ENCODE measurements around the gene ATXN1.

Gene ATXN1

DNA sequence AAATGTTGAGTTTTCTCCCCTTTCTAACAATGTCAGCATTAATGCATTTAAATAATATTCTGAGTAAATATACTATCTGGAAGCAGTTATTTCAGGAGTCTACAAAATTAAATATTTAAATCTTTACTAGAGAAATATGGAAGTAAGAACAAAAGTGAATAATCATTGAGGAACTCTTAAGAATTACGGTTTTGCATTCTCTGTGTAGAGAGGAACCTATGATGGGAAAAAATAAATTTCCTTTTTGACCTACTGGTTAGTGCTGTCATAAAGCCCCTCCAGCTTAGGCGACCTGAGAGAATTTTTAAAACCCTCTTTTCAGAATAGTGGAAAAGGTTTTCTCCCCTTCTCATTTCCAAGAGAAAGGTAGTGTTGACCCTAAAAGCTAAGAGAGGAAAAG is 64.8 kb downstream of the ATXN1 start:
- no peak for DNase-seq

DNA sequence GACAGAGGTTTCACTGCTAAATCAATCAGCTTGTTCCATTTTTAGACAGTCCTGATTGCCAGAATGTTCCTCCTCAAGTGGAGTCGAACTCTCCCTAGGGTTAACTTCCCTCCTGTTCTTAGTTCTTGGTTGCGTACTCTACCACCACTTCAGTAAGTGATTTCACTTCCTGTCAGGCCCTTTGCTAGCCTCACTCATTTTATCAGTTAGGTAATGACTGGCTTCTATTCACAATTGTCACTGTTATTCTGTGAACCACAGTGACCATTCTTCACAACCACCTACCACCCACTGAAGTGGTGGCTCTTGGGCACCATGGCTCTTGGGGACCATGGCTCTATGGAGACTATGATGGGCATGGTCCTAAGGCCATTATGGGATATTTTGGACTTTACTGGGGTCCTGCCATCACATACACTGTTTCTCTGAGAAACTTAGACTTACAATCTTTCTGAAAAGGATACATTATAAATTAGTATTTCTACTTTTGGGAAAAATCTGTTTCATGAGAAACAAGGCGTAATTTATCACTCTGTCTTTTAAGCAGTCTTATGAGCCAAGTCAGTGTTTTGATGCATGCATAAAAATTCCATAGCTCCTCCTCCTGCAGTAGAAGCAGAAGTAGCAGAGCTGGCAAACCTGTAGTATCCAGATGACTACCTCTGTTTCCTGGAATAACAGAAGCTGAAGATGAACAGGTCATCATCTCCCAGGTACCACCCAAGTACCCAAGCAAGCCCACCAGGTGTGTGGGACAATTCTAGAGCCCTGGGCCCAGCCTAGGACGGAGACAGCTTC is 66.3 kb downstream of the ATXN1 start:
- no peak for DNase-seq

DNA sequence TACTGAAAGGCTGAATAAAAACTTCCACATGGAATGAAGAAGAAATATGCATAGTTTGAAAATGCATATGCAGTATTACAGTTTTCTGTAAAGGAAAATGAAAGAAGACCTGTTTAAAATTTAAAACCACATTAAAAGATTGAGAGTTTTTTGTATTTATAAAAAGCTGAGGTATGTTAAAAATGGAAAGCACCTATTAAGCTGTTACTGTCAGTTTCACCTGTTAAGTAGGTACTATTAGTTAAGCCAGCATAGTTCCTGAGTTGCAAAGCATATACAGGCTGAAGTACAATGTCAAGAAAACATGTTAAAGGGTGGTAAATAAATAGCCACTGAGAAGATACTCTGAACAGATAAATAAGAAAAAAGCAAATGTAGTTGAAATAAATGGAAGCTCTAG is 69.9 kb downstream of the ATXN1 start:
- no peak for DNase-seq

DNA sequence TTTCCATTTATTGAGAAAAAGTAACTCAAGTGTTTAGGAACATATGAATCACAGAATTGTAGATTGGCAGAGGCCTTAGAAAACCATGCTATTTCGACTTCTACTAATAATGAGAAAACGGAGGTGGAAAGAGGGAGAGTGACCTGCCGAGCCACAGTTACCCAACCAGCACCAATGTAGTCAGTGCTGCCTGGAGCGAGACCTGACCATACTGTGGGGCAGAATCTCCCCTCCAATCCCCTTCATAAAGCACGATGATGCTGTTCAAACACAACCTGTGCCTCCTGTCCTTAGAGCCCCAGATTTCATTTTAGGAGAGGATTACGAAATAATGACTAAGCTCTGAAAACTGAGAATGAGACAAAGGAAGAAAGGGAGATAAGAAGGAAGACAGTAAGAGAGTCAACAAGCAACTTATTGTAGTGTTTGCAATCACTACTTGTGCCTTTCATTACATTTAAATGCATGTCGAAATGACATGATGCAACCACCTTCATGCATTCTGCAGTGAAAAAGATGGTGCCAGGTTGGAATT is 70.6 kb downstream of the ATXN1 start:
- DNase-seq: no peak

DNA sequence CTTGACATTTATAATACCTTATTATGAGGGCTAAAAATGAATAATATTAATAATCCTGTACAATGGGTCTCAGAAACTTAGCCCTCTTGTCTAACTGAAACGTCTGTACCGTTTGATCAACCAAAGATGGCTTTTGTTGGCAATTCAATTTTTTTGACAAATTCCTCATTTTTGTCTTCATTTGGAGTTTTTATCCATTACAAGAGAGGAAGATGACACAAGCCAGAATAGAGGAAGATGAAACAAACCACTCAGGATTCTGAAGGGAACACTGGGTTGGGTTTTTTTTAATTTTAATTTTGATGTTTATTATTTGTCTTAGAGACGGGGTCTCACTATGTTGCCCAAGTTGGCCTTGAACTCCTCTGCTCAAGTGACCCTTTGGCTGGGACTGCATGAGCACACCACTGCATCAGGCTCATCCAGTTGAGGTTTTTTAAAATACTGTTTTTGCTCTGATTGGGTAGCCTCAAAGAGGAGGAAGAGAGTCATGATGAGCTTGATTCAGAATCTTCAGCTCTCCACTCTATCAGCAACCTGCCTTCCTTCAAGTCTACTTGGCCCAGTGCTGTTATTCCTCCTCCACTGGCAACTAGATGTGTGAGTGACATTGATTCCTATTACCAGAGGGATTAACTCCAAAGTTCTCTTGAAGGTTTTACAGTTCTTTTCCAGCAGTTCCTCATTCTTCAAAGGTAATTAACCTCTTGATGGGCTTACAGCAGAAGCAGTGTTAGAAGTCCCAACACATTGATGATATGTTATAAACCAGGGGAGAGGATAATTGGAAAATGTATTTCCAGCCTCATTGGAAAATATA is 71.3 kb downstream of the ATXN1 start:
- no peak for DNase-seq

DNA sequence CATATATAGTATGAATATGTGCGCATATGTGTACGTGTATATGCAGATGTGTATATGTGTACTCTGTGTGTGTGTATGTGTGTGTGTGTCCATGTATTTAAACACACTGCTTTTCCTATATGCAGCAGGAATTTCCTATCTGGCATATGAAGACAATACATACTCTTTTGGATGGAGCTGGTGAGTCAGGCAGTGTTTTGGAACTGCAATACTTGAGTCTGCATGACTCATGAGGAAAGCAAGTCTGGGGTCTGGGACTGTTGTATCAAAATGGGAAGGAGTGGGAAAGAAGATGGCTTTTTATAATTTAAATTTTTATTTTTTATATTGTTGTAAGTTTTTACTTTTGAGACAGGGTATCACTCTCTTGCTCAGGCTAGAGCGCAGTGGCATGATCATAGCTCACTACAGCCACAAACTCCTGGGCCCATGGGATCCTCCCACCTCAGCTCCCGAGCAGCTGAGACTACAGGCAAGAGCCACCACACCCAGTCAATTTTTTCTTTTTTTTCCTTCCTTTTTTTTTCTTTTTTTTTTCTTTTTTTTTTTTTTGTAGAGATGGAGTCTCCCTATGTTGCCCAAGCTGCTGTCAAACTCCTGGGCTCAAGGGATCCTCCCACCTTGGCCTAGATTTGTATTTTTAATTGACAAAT is 72.2 kb downstream of the ATXN1 start:
- DNase-seq: peak in 1 of 2 experiments; percentile 29

DNA sequence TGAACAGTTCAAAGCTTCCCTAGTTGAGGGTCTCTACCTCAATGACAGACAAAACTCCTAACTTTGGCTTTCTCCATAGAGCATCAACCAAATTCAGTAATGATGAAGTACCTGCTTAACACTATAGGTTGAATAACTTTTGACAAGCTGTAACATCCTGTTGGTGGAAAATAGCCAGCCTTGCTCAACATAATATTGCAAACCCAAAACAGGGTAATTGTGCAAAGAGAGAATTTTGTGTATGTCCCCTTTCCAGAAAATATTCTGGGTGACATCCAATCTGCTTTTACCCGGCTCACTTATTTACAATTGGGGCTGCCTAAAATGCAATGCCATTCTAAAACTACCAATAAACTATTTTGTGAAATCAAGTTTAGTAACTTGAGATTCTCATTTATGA is 72.8 kb downstream of the ATXN1 start:
- no peak for DNase-seq

DNA sequence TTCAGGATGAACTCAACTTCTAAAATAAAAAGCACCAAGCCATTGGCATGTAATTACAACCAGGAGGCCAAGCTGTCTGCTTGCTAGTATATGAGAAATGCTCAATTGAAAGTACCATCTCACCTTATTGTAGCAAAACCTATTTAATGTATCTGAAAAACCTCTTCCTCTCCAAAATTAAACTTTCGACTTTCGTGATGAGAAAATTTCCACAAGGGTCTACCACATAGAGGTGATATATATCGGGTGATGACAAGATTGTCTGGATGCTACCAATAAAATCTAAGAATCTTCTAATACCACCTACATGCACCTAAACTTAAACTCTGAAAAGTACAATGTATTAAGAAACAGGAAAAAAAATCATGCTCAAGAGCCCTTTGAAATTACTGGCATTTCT is 74.2 kb downstream of the ATXN1 start:
- DNase-seq: peak in 1 of 2 experiments; percentile 28

DNA sequence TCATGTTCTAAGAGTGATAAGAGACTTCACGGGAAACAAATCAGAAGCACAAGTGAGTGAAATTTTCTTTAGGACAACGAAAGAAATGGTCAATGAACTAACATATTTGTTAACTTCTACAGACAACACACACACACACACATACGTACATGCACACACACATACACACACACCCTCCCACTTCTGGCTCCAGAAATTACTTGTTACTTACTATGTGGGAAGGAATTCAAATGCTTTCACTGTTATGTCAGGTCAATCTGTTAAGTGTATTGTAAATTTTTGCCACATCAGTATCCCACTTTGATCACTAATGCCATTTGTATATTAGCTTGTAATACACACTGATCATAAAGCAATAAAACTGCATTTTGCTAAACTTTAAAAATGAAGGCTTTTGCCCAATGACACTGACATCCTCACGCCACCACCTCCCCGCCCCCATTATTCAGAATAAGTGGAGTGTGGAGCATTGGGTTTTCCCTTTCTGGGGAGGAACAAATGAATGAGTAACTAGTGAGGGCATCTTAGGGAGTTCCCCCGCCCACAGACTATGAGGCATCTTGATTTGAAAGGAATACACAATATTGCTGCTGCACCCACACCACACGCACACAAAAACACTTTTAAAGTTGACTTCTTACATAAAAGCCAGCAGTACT is 76.2 kb downstream of the ATXN1 start:
- DNase-seq: no peak

DNA sequence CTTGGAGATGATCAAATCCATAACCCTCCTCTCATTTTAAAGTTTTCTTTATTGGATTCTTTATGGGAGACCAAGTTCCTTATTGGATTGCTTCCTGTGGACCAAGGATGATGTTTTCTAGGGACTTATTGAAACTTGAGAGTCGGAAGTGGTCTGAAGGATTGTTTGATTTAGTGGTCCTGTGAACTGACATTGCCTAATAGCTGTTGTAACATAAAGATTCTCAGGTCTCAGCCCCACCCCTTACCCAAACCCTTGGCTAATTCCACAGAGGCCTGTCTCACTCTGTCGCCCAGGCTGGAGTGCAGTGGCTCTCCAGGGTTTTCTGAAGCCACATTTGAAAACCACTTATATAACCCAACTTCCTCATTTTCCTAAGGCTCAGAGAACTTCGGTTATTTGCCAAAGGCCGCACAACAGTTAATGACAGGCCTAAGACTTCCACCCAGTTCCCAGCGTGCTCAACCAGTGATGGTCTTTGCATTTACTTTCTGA is 77.0 kb downstream of the ATXN1 start:
- no peak for DNase-seq

DNA sequence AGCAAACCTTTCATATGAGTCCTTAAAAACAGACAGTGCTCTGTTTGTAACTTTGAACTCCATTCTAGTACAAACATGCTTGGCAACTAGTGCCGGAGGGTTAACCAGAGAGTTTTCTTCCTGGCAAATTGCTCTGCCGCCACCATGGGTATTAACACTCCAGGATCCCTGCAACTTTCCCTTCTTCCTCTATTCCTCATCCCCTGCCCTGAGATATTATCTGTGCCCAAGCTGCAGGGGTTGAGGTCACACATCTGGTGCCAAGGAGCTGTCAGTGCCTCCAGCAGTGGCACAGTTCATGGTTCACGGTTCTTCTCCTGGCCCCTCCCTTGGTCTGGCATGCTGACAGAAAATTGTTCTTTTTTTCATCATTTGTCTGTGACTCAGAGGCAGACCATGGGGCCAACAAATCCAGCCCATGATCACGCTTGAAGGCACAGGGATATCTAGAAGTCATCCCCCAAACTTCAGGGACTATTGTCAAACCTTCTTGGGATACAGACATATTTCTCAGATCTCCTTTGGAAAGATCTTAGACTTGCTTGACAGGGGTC is 77.5 kb downstream of the ATXN1 start:
- DNase-seq: peak; percentile 79 to 88

DNA sequence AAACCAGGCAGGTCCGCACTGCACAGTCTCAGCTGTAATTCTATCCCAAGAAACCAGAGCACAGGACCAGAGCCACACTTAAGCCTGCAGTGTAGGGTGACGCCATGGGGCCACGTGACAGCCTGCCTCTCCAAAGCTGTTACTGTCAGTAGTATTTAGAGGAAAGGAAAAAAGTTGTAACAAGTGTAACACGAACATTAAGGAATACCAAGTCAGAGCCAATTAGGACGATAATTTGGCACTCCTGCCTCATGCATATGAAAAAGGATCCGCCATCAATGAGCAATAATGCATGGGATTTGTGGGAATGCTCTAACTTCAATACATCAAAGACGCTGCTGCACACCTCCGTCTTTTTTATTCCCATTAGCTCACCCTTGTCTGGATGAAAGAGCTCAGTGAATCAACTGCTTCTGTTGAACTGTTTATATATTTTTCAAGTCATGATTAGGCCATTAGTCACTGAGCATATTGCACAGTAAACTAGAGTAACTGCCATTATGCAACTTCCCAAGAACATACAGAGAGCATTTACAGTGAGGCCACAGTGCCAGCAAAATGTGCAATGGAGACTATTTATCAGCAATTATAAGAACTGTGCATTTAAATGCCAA is 79.9 kb downstream of the ATXN1 start:
- DNase-seq: peak in 1 of 2 experiments; percentile 20

DNA sequence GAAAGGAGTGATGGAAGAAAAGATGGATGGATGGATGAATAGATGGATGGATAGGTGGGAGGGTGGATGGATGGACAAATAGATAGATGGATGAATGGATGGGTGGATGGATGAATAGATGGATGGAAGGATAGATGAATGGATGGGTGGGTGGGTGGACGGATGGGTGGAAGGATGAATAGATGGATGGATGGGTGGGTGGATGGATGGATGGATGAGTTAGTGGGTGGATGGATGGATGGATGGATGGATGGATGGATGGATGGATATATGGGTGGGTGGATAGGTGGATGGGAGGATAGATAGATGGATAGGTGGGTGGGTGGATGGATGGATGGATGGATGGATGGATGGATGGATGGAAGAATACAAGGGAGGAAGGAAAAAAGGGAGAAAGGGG is 82.2 kb downstream of the ATXN1 start:
- DNase-seq: no peak

DNA sequence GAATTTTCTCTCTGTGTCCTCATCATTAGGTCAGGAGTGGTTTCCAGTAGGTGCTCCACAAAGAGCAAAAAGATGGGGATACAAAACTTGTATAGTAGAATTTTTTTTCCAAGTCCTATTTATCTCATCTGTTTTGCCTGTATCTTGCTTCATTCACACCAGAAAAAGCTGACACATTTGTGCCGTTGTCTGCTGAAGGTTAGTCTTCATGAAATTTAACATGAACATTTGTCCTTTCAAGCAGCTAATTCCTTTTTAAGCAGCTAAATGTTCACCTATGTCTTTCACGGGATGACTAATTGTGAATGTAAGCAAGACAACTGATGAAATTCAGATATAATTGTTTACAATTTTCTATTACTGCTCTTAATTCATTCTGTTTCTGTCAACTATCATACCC is 83.8 kb downstream of the ATXN1 start:
- DNase-seq: no peak

DNA sequence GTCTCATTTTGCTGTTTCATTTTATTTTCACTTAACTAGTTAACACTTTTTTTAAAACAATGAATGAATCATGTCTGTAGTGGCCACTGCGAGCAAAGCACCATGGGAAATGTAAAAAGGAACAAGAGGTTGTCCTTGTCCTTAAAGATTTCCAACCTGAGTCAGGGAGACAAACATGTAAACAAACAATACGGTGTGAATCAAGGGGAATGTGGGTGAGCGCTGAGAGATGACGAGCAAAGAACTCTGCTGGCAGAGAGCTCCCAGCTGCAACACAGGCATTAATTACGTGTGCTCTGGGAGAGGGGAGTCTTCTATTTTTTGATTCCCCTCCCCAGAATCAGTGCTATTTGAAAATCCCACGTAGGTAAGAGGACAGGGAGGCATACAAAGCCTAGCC is 84.3 kb downstream of the ATXN1 start:
- DNase-seq: peak in 1 of 2 experiments; percentile 9

DNA sequence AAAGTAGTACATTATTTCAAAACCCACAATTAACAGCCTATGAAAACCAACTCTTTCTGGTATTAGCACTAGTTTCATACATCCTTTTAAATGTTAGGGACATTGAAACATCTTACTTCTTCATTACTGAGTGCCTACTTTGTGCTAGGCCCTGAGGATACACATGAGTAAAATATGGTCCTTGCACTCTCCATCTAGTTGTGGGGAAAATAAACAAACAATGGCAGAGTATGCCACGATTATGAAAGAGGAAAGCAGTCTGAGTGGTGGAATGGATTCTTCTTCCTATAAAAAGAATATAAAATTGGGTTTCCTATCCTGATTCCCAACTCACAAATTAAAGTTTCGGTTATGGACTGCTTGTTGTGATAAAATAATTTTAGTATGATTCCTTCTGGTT is 84.9 kb downstream of the ATXN1 start:
- no peak for DNase-seq

DNA sequence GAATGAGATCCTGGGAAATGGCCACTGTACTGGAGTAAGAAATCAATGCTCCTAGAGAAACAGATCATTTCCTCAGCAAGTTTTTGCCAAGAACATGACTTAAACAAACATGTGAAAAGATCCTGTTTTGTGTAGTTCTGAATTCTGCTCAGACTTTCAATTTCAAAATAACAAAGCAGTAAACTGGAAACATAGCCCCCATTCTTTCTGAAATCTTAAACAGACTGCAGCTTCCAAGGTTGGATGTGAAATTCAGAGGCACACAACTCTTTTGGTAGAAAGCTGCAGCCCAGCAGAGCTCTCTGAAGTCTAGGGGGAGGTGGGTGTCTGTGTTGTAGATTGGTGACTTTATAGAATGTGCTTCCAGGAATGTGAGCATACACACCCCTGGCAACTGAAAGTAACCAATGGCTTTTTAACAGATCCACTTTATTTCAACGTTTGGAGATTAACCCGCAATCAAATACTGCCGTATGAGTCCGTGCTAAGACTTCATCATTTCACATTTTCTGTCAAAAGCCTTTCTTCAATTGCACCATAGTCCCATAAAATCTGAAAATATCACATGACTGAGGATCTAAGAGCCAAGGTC is 86.4 kb downstream of the ATXN1 start:
- DNase-seq: peak in 1 of 2 experiments; percentile 71

DNA sequence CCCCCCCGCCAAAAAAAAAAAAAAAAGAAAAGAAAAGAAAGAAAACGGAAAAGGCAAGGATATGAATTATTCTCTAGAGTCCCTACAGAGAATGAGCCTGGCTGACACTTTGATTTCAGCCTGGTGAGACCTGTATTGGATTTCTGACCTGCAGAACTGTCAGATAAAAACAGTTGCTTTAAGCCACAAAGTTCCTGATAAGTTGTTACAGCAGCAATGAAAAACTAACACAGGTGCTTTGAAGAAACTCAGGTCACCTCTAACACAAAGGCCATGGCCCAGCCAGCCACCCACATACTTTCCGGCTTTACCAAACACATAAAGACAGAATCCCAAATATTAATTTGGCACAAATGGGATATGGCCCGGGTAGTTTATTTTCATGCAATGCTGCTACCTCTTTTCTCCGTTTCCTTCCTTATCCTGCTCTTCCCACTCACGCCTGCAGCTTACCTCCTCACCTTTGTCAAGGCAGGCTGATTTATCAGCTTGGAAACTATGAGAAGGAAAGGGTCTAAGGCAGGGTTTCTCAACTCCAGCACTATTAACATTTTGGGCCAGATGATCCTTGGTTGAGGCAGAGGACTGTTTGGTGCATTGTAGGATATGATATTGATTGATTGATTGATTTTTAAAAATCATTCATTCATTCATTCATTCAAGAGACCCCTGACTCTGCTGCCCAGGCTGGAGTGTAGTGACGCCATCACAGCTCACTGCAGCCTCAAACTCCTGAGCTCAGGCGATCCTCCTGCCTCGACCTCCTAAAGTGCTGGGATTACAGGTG is 88.1 kb downstream of the ATXN1 start:
- no peak for DNase-seq

DNA sequence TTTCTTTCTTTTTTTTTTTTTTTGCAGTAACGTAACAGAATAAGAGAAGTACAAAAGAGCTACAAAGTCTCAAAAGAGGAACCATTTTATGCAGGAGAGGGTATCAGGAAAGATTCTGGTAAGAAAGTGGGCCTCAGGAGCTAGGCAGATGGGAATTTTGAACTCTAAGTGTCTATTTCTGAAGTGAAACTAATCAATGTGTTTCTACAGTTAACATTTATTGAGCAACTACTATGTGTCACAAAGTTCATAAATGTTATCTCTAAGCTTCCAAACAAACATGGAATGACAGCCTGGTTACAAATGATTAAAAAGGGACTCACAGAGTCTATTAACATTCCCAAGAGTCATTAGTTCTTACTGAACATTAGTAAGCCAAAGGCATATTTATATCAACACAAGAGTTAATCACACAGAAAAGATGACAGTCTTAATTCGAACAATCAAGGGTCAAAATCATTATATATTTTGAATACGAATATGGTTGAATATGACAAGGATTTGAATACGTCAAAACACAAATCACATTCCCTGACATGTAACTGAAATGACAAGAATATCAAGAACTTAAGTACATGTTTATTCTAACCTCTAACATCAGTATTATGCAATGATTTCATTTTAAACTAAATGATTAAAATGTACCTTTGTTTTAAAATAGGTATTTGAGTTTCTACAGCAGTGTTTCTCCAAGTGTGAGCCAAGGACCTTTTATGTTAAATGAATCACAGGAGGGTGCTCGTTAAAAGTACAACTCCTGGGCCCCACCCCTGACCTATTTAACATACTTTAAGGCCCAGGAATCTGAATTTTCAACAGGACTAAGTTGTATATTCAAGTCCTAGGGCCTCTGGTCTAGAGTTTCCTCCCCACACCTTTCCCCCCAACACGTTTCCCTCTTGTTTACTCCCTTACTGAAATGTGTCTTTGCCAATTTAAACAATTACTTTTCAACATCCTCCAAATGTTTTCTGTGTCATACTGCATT is 89.7 kb downstream of the ATXN1 start:
- no peak for DNase-seq
